Esophagus squamous epithelium (tissue), 5 donors: Measurements from ENCODE around the gene RGR. TPM values are rescaled to one million over a fixed set of nuclear protein-coding genes. Genes with fewer than 3 reads are reported as not detected.
A peak's percentile ranks its signal among the peaks of the same experiment; 100 is the strongest.

Experiments
- DNase-seq: peaks from one replicate; lab custom pipeline; 2025; lab: John Stamatoyannopoulos, UW
- H3K27ac ChIP-seq, 4 donors: fragments of 200-600 bp; sonication (generic); one replicate each; pipeline ENCODE4 v1.5.1; 2016 to 2019; ENCODE audit warnings: mild to moderate bottlenecking in 1 of 4
- H3K27me3 ChIP-seq, 4 donors: fragments of 200-600 bp; sonication (generic); 1 replicate in 3 of 4; 2 replicates in 1 of 4; pipeline versions ENCODE4 v1.5.1 to v1.6.0; 2017 to 2021; ENCODE audit warnings: antibody characterized with exemption in 1 of 4
- H3K36me3 ChIP-seq, 3 donors: fragments of 200-600 bp; sonication (generic); one replicate each; pipeline ENCODE4 v1.5.1; 2016 to 2019
- H3K4me1 ChIP-seq, 3 donors: fragments of 200-600 bp; sonication (generic); one replicate each; pipeline ENCODE4 v1.5.1; 2017 to 2019
- H3K4me3 ChIP-seq, 4 donors: fragments of 200-600 bp; sonication (generic); 1 replicate in 3 of 4; 2 replicates in 1 of 4; pipeline ENCODE4 v1.5.1; 2016 to 2019; ENCODE audit warnings: mild to moderate bottlenecking in 2 of 4, moderate library complexity in 1 of 4
- H3K9me3 ChIP-seq, 3 donors: fragments of 200-600 bp; sonication (generic); one replicate each; pipeline ENCODE4 v1.5.1; 2016 to 2019
- CTCF ChIP-seq, 6 experiments: fragments of 450-650 bp in 4 of 6; fragments of 200-600 bp in 2 of 6; sonication (generic) in 2 of 6; IDR thresholded peaks; one replicate each; pipeline ENCODE4 v1.5.1; 2016 to 2019; ENCODE audit warnings: antibody characterized with exemption in 6 of 6, mild to moderate bottlenecking in 4 of 6, moderate library complexity in 4 of 6
- POLR2A ChIP-seq, 4 donors: fragments of 450-650 bp; IDR thresholded peaks; one replicate each; pipeline ENCODE4 v1.6.1; 2017; ENCODE audit warnings: antibody characterized with exemption in 4 of 4, mild to moderate bottlenecking in 4 of 4, moderate library complexity in 3 of 4
- WGBS, 2 donors: methylation state at CpG; one replicate each; pipeline ENCODE4 v1.1.5; 2018; 5-methylcytosine and 5-hydroxymethylcytosine counted together
- intact Hi-C: fragments of 100-400 bp; cut with DNase I; formaldehyde crosslinking; loops from one replicate; pipeline ENCODE4 v1.15.0; 2022
- total RNA-seq, 4 donors: library from RNA; depleted of rRNA; stranded (reverse); fragments of >200 nt; gene quantifications; one replicate each; pipeline ENCODE4 v1.1.0, GENCODE V29; 2016
- donor health status: DM: yes; HTN: yes; CAD: no.

RGR gene
- total RNA-seq, 4 donors from 2014 or later: 0.09 to 0.57 TPM; not detected in 2

DNA sequence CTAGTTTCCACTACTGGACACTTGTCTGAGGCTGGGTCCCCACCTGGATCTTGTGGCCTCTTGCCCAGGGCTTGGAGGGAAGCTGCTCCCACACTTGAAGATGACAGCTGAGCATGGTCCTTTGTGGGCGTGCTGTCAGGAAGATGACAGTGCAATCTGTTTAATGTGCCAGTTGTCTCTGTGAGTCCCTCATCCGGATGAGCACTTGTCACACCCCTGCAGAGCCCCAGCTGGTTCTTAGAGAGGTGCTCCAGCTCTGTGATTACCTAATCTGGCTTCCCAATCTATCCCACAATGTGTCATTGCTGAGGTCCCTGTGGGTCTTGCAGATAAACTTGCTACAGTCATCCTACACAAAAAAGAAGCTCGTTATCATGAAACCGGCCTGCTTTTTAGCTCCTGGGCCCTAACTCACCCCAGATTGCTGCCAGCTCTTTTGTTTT lies 48.7 kb downstream of the RGR start:
- Histone ChIP-seq H3K27me3 (no peaks in the 10 kb centered on the region), H3K27ac (no peak overlapping the region), H3K4me3 (no peak overlapping the region), H3K4me1 (peaks cover 0 to 5% (median 0%) of the 10 kb centered on the region in 3 donors), H3K36me3 (no peaks in the 10 kb centered on the region), H3K9me3 (no peaks in the 10 kb centered on the region)
- DNase-seq: no peak
- WGBS, 2 donors: 47 to 56% methylated on average over 4 of the region's 4 CpGs
- TF ChIP-seq POLR2A (IDR thresholded peaks at IDR 0.05): no peak
- no peak for TF ChIP-seq CTCF (IDR thresholded peaks at IDR 0.05)
- intact Hi-C loops: no loop called here

- no peak overlapping the region for H3K4me3 ChIP-seq
- peaks cover 0 to 5% (median 0%) of the 10 kb centered on the region in 4 donors for H3K27me3 ChIP-seq
- peaks cover 0 to 5% (median 0%) of the 10 kb centered on the region in 3 donors for H3K4me1 ChIP-seq
- intact Hi-C loops: no loop called here
- DNase-seq: no peak
- no peak overlapping the region for H3K27ac ChIP-seq
- no peaks in the 10 kb centered on the region for H3K36me3 ChIP-seq
- TF ChIP-seq CTCF (IDR thresholded peaks at IDR 0.05) (no peak), POLR2A (IDR thresholded peaks at IDR 0.05) (no peak)
- 77 to 80% methylated on average over 1 of the region's 1 CpG for WGBS, 2 donors
- no peaks in the 10 kb centered on the region for H3K9me3 ChIP-seq
Measured at GRCh38 chr10:84294766-84295447, 50.1 kb downstream of the RGR start.

- Histone ChIP-seq H3K27ac (peak overlapping the region in 1 of 4 donors; percentile 48), H3K4me1 (peaks cover 0 to 5% (median 0%) of the 10 kb centered on the region in 3 donors)
- TF ChIP-seq POLR2A (IDR thresholded peaks at IDR 0.05) (no peak), CTCF (IDR thresholded peaks at IDR 0.05) (no peak)
Measured at GRCh38 chr10:84296091-84296981, 51.5 kb downstream of the RGR start.

DNA sequence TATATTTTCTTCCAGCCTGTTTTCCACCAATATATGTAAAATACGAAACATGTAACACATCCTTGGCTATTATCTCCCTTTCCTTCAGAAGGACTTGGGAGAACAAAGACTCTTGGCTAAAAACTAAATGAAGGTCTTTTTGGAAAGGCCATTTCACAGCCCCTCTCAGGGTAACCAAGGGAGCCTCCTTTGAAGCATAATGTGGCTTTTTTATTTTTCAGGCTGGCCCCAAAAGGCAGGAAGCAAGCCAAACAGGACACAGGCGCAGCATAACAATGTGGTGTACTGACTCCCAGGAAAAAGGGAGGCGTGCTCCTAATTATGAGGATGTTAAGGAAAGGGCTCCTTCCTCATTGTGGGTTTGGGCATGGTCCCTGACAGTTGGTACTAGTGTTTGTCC lies 53.2 kb downstream of the RGR start:
- no peak for TF ChIP-seq POLR2A (IDR thresholded peaks at IDR 0.05)
- TF ChIP-seq CTCF (IDR thresholded peaks at IDR 0.05): no peak
- 80 to 88% methylated on average over 1 to 3 of the region's 3 CpGs for WGBS, 2 donors
- intact Hi-C loops: no loop called here
- Histone ChIP-seq H3K27me3 (peaks cover 0 to 14% (median 0%) of the 10 kb centered on the region in 4 donors), H3K9me3 (no peaks in the 10 kb centered on the region), H3K4me3 (no peak overlapping the region), H3K4me1 (peaks cover 0 to 5% (median 0%) of the 10 kb centered on the region in 3 donors), H3K36me3 (no peaks in the 10 kb centered on the region), H3K27ac (no peak overlapping the region)
- no peak for DNase-seq

More at GRCh38 chr10:84296091-84296981, 51.5 kb downstream of the RGR start:
- no peak for DNase-seq
- H3K4me3 ChIP-seq: no peak overlapping the region
- whole genome bisulfite sequencing, 2 donors: 62 to 66% methylated on average over 10 of the region's 10 CpGs
- H3K27me3 ChIP-seq: peaks cover 0 to 8% (median 0%) of the 10 kb centered on the region in 4 donors
- no peaks in the 10 kb centered on the region for H3K9me3 ChIP-seq
- H3K36me3 ChIP-seq: no peaks in the 10 kb centered on the region
- intact Hi-C loops: no loop called here

DNA sequence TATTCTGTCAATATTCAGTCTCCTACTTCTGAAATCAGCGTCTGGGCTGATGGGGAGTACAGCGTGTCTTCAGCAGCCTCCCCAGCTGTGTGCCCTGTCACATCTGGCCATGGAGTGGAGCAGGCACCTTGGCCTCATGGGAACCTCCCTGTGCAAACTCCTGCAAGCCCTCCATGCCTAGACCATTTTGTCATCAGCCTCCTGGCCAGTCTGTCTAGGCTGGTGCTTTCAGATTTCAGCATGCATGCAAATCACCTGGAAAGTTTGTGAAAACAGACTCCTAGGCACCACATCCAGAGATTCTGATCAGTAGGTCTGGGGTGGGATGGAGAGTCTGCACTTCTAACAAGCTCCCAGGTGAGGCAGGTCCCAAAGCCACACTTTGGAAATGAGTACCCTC lies 57.4 kb downstream of the RGR start:
- intact Hi-C loops: no loop called here
- no peaks in the 10 kb centered on the region for H3K36me3 ChIP-seq
- peaks cover 0 to 14% (median 0%) of the 10 kb centered on the region in 4 donors for H3K27me3 ChIP-seq
- H3K4me3 ChIP-seq: no peak overlapping the region
- no peak overlapping the region for H3K27ac ChIP-seq
- WGBS, 2 donors: 68 to 85% methylated on average over 2 of the region's 2 CpGs
- H3K4me1 ChIP-seq: no peaks in the 10 kb centered on the region
- H3K9me3 ChIP-seq: no peaks in the 10 kb centered on the region
- TF ChIP-seq CTCF (IDR thresholded peaks at IDR 0.05) (no peak), POLR2A (IDR thresholded peaks at IDR 0.05) (no peak)
- DNase-seq: no peak
